SHP77 (cell line): ENCODE results near the gene HAGHL.
"Not testable (repeated sequence)": the region's sequence is repeated elsewhere in the genome, so short reads cannot be mapped to it uniquely, and the experiment has no call there.

Experiments
- DNase-seq, 2 experiments: peaks; one replicate each; lab custom pipeline; 2025; lab: John Stamatoyannopoulos, UW

HAGHL gene

DNA sequence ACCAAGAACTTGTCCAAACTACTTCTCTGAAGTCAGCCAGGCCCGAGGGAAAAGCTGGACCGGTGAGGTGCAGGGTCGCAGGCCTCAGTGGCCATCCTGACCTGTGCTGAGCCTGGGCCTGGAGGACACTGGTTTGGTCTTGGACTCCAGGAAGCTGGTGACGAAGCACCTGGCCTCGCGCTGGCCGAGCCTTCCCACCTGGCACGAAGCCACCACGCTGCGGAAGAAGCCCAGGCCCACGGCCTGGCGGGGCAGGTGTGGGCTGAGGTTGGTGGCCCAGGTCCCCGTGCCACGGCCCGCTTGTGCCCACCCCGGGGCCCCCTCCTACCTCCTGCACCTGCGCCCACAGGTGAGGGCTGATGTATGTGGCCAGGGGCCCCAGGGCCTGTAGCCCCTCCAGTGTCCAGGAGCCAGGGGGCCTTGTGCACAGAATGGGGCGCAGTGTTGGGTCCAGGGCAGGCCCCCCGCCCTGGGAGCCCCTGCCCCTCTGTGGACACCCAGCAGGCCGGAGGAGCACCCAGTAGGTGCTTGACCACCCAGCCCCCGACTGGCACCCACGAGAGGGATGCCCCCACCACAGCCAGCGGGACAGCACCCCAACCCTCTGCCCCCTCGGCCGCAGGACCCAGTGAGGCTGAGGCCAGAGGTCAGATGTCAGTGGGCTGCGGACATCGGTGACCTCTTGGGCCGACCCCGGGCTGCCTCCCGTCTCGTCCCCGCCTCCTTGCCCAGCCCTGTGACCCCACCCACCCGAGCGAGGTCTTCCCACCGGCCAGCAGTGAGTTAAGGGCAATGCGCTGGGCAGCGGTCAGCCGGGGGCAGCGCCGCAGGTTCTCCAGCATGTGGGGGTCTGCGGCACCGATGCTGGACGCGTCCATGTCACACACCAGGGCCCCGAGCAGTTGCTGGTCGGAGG is 47.4 kb downstream of the HAGHL start:
- DNase-seq: no peak

DNA sequence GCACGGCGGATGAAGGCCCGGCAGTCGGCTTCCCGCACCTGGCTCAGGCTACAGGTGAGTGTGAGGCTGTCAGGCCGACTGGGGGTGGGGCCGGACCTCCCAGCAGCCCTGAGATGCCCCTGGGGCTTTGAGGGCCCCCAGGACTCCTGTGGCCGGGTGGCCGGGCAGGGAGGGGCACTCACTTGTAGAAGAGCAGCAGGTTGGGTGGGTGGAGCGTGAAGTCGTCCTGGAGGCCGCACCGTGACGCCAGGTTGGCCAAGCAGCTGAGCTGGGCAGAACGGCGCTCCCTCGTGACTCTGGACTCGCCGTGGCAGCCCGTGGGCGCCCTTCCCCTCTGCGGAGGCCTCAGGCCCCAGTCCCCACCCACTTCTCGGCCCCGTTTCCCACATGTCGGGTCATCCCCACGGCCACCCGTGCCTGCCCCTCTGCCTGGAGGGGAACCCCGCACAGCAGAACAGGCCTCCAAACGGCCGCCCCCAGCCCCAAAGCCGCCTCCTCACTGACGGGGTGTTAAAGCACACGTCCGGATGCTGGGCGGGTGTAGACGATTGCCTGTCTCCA is 48.4 kb downstream of the HAGHL start:
- no peak for DNase-seq

DNA sequence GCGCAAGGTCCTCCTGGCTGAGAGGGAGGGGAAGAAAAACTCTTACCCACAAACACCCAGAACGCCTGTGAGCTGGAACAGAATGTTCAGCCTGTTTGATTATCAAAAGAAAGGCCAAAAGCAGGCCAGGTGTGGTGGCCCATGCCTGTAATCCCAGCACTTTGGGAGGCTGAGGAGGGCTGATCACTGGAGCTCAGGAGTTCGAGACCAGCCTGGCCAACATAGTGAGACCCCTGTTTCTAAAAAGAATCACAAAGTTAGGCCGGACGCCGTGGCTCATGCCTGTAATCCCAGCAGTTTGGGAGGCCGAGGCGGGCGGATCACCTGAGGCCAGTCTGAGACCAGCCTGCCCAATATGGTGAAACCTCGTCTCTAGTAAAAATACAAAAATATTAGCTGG is 49.4 kb downstream of the HAGHL start:
- not testable (repeated sequence) for DNase-seq

DNA sequence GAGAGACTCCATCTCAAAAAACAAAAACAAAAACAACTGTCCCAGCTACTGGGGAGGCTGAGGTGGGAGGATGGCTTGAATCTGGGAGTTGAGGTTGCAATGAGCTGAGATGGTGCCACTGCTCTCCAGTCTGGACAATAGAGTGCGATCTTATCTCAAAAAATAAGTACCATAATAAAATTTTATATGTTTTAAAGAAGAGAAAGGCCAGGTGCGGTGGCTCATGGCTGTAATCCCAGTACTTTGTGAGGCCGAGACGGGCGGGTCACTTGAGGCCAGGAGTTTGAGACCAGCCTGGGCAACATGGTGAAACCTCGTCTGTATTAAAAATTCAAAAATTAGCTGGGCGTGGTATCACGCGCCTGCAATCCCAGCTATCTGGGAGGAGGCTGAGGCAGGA is 49.9 kb downstream of the HAGHL start:
- no peak for DNase-seq

DNA sequence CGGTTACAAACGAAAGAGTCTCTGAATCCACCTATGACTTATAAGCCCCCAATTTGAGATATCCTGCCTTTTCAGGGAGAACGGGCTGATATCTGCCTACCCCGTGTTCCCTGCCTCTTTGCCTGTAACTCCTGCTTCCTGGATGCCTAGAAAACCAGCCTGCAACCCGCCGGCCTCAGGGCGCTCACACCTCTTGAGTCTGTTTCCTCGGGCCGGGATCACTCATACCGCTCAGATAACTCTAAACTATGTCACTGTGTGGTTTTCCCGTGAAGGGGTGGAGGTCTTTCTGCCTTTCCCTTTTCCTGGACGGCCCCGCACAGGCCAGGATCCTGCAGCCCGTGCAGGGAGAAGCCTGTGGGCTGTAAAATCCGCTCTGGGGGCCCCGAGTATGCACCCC is 50.9 kb downstream of the HAGHL start:
- DNase-seq: no peak

DNA sequence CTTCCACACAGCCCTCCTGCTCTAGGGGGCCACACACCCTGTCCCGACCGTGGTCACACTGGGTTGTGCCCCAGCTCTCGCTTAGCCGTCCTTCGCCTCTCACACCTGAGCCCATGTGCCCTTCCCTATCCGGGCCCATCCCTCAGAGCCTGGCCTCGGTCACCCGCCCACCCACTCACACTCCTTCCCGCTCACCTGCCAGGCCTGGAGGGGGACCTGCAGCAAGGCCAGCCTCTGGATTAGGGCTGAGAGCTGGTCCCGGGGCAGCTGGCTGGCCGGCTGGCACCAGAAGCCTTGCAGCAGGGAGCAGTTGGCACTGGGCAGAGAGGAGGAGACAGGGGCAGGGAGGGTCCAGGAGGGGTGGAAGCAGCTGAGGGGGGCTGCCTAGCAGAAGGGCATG is 51.5 kb downstream of the HAGHL start:
- DNase-seq: no peak

DNA sequence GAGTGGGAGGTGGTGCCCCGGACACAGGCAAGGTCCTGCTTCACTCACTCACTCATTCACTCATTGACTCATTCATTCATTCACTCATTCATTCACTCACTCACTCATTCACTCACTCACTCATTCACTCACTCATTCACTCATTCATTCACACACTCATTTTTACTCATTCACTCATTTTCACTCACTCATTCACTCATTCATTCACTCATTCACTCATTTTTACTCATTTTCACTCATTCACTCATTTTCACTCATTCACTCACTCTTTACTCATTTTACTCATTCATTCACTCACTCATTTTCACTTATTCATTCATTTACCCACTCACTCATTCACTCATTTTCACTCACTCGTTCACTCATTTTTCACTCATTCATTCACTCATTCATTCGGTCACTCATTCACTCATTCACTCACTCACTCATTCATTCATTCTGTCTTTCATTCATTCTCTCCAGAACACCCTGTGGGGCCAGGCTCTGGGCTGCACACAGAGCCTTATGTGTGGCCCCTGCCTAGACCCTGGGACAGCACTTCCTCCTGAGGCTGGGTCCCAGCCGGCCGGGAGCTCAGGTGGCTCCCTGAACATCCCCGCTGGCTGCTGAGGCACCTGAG is 52.1 kb downstream of the HAGHL start:
- DNase-seq: no peak
